Erythroblast (primary cell): ENCODE measurements around the gene SCLT1.

Experiments
- DNase-seq, 2 experiments: peaks; one replicate each; lab custom pipeline; 2025; lab: John Stamatoyannopoulos, UW
- GATA1 ChIP-seq: IDR thresholded peaks from 2 replicates; pipeline ENCODE4 v1.6.1; 2011; ENCODE audit warnings: low read depth, mild to moderate bottlenecking, control low read depth, low read length, moderate library complexity
- POLR2A ChIP-seq: IDR thresholded peaks from 2 replicates; pipeline ENCODE4 v1.6.1; 2011; ENCODE audit warnings: mild to moderate bottlenecking, low read length

SCLT1 gene

GRCh38 chr4:128908735-128909134, 184.6 kb downstream of the SCLT1 start:
- no peak for DNase-seq
- no peak for TF ChIP-seq POLR2A
- no peak for TF ChIP-seq GATA1

GRCh38 chr4:128907981-128908380, 185.4 kb downstream of the SCLT1 start:
- DNase-seq, result no peak
- TF ChIP-seq POLR2A (no peak), GATA1 (no peak)

GRCh38 chr4:128906581-128906980, 186.8 kb downstream of the SCLT1 start:
- DNase-seq, result no peak

GRCh38 chr4:128904821-128905220, 188.5 kb downstream of the SCLT1 start:
- no peak for DNase-seq
- TF ChIP-seq GATA1 (no peak), POLR2A (no peak)

More at GRCh38 chr4:128906581-128906980, 186.8 kb downstream of the SCLT1 start:
- TF ChIP-seq POLR2A (no peak), GATA1 (no peak)

- TF ChIP-seq POLR2A, result no peak
- no peak for TF ChIP-seq GATA1
- DNase-seq, result no peak
Measured at GRCh38 chr4:128880662-128881061, 212.7 kb downstream of the SCLT1 start.

GRCh38 chr4:128879971-128880370, 213.4 kb downstream of the SCLT1 start:
- DNase-seq, result no peak
- TF ChIP-seq POLR2A (no peak), GATA1 (no peak)

GRCh38 chr4:128879283-128879682, 214.1 kb downstream of the SCLT1 start:
- DNase-seq, result no peak
- TF ChIP-seq GATA1, result no peak
- no peak for TF ChIP-seq POLR2A

- TF ChIP-seq GATA1, result no peak
- no peak for TF ChIP-seq POLR2A
- no peak for DNase-seq
Measured at GRCh38 chr4:128877934-128878333, 215.4 kb downstream of the SCLT1 start.

- TF ChIP-seq GATA1 (no peak), POLR2A (no peak)
- DNase-seq, result no peak
Measured at GRCh38 chr4:128876200-128876599, 217.1 kb downstream of the SCLT1 start.

GRCh38 chr4:128871948-128872347, 221.4 kb downstream of the SCLT1 start:
- TF ChIP-seq POLR2A, result no peak
- TF ChIP-seq GATA1, result no peak

GRCh38 chr4:128869776-128870509, 223.4 kb downstream of the SCLT1 start:
- no peak for DNase-seq
- TF ChIP-seq GATA1, result no peak
- TF ChIP-seq POLR2A, result no peak

More at GRCh38 chr4:128871948-128872347, 221.4 kb downstream of the SCLT1 start:
- peak; percentile 60 to 70 for DNase-seq

GRCh38 chr4:128868758-128869157, 224.6 kb downstream of the SCLT1 start:
- DNase-seq, result no peak
- no peak for TF ChIP-seq POLR2A
- TF ChIP-seq GATA1, result no peak

- no peak for DNase-seq
- TF ChIP-seq GATA1, result no peak
- TF ChIP-seq POLR2A, result no peak
Measured at GRCh38 chr4:128866691-128867090, 226.6 kb downstream of the SCLT1 start.

GRCh38 chr4:128866269-128866668, 227.1 kb downstream of the SCLT1 start:
- no peak for TF ChIP-seq POLR2A
- TF ChIP-seq GATA1, result no peak
- no peak for DNase-seq

- no peak for TF ChIP-seq POLR2A
- no peak for TF ChIP-seq GATA1
- DNase-seq, result no peak
Measured at GRCh38 chr4:128865132-128865531, 228.2 kb downstream of the SCLT1 start.
